Sigmoid colon (tissue), 4 donors: Measurements from ENCODE around the gene MOB3A.

Source experiments
- CTCF ChIP-seq, 4 experiments: fragments of 450-650 bp in 3 of 4; fragments of 200-600 bp in 1 of 4; IDR thresholded peaks; one replicate each; pipeline ENCODE4 v1.5.1; 2016 to 2019; ENCODE audit warnings: antibody characterized with exemption in 4 of 4, mild to moderate bottlenecking in 3 of 4, moderate library complexity in 2 of 4
- EP300 ChIP-seq, 4 donors: sonication (generic); formaldehyde crosslinking; IDR thresholded peaks; one replicate each; pipeline ENCODE4 v1.6.1; 2017; ENCODE audit warnings: antibody characterized with exemption in 4 of 4
- POLR2A ChIP-seq, 2 donors: fragments of 450-650 bp; IDR thresholded peaks; one replicate each; pipeline ENCODE4 v1.6.1; 2016; ENCODE audit warnings: antibody characterized with exemption in 2 of 2, mild to moderate bottlenecking in 2 of 2, moderate library complexity in 2 of 2
- POLR2AphosphoS5 ChIP-seq, 4 donors: sonication (generic); formaldehyde crosslinking; IDR thresholded peaks; one replicate each; pipeline ENCODE4 v1.6.1; 2017; ENCODE audit warnings: antibody characterized with exemption in 4 of 4

GRCh38 chr19:2050349-2050990 is 45.7 kb downstream of the MOB3A start:
- TF ChIP-seq POLR2A (IDR thresholded peaks at IDR 0.05) (peak in 1 of 2 donors; percentile 4), CTCF (IDR thresholded peaks at IDR 0.05) (no peak), POLR2AphosphoS5 (IDR thresholded peaks at IDR 0.05) (no peak), EP300 (IDR thresholded peaks at IDR 0.05) (no peak)
